Germinal center (tissue), 1 donor: ENCODE results near the gene SSPN.
A peak's percentile ranks its signal among the peaks of the same experiment; 100 is the strongest.

Experiments used
- DNase-seq: peaks from one replicate; pipeline ENCODE4 v3.0.0; 2012; ENCODE audit warnings: mixed read lengths, low spot score

SSPN gene

DNA sequence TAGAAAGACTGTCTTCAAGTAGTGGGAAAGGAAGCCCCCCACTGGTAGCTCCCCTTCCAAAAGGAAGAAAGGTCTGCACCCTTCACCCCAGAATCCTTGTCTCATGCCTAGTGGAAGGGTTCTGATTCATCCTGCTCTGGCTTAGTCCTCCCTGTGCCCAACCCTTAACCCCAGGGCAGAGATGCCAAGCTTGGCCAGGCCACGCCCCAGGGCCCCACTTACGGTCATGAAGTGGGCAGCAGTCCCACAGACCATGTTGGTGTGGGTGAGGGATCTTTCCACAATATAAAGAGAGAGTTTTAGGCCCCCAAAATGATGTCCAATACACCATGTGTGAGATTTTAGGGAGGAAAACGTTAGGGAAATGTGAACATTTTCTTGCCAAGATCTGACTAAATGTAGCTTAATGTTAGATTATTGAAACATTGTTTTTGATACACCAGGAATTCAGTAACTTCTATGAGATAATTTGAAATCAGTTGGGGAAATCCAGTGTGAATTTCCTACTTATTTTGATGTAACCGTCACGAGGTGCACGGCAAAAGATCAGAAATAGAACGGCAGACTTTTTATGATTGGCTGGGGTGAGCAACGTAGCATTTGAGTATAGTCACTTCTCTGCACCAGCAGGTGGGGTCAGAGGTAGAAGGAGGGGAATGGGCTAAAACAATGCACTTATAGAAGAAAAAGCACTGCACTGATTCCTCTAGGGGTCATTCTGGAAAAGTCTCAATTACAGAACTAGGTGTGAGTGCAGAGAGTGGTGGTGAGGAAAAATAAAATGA is 8.2 kb upstream of the SSPN start:
- no peak for DNase-seq

GRCh38 chr12:26188127-26188526 is 7.2 kb upstream of the SSPN start:
- DNase-seq = no peak

DNA sequence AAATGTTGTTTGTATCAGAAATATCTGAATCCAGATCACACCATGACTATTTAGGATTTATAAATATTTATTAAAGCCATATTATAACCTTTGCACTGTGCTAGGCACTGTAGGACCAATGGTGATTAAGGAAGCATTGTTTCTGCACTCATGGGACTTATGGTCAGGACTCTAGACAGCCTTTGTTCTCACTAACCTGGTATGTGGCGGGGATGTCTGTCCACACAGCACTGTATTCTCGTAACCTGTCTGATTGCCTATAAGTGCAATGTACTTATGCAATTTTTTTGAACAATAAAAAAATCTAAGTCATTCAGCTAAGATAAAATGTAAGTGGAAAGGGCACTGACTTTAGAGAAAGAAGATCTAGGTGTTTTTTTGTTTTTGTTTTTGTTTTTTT is 6.7 kb upstream of the SSPN start:
- no peak for DNase-seq

DNA sequence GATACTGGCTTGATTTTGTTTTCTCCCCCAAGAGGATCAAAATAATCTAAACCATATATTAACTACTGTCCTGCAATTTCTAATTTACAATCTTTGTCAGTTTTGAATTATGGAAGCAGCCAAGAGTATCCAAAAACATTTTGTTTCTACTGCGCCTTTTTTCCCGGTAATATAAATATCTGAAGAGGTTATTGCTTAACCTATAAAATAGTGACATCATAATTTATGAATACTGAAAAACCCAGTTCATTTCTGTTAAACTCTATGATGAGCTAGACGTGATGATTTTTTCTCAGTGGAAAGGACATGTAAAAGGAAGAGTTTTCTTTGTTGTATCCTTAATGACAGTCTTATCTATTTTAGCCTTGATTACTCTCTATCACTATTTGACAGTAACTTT is 3.2 kb upstream of the SSPN start:
- DNase-seq = no peak

DNA sequence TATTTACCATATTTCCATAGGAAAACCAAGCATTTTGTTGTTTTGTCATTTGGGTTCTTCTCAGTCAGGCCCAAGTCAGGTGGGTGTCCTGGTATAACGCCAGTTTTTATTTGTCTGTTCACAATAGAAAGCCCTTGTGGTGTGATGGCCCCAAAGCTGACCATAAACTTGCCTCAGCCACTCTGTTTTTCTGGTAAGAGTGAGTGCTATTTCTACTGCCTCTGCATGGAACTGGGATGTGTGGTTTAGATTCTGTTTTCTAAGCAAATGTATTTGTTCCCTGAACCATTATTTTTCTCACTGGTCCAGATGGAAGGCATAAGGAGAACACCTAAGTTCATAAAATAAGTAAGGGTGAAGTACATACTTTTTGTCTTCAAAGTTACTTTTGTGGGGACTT is 1.8 kb upstream of the SSPN start:
- DNase-seq = no peak

GRCh38 chr12:26195641-26196420 is 458 bp downstream of the SSPN start:
- DNase-seq = peak; percentile 9

DNA sequence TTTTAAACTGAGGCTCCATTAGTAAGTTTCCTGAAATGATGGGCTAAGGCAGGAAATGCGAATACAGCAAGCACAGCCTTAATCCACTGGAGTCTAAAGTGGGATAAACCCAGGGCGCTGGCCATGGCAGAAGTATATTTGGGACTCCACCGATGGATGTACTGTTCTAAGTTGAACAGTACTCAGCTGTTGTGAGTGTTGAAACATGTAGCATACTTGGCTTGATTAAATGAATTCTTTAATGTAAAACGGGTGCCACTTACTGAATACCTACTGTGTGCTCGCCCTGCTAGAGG is 996 bp downstream of the SSPN start:
- DNase-seq = no peak

DNA sequence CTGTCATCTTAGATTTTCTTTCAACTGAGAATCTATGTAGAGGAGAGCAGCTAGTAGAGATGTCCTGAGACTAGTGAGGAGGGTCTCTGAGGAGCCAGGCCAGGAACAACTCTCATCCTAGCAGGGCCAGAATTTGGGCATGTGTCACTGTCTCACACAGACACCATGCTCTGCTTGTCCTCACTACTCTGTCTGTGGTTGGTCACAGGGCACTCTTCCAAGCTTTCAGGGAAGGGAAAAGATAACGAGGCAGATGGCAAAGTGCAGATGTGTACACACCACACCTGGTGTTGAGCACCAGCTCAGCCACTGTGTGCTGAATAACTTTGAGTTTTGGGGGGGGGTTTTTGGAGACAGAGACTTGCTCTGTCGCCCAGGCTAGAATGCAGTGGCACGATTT is 2.5 kb downstream of the SSPN start:
- DNase-seq = no peak

DNA sequence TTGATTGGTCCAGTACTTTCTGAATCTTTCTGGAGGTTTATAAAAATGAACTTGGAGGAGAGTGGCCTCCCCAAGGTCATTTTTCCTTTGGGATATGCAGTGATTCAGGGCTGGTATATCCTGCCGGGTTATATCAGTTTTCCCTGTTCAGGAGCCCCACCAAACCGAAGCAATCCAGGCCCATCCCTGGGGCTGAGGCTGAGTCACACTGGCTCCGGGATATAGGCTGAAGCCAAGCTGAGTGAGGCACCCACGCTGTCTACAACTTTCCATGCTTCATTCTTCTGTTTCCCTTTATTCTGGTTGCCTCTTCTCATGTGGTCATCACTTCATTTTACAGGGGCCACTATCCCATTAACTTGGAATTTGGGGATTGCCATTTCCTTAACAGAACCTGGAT is 3.4 kb downstream of the SSPN start:
- no peak for DNase-seq

- no peak for DNase-seq
Observed at GRCh38 chr12:26203167-26203780, 7.9 kb downstream of the SSPN start.

GRCh38 chr12:26204612-26205289 is 9.4 kb downstream of the SSPN start:
- DNase-seq = no peak

DNA sequence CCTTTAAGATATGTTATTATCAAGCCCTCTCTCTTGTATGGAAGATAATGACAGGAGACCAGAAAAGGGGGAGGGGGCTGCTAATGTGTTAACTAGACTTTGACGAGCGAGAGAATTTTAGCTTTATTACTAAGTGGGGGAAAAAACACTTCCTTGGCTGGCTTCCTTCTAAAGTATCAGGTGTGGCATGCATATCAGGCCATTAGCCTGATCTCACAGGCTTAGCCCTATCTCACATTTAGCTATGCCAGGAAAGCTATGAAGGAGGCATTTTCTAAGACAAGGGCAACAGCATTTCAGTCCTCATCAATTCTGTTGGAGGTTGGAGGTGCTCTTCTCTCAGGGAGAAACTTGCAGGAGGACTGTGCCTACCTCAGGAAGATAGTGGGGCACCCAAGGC is 9.9 kb downstream of the SSPN start:
- DNase-seq = no peak

DNA sequence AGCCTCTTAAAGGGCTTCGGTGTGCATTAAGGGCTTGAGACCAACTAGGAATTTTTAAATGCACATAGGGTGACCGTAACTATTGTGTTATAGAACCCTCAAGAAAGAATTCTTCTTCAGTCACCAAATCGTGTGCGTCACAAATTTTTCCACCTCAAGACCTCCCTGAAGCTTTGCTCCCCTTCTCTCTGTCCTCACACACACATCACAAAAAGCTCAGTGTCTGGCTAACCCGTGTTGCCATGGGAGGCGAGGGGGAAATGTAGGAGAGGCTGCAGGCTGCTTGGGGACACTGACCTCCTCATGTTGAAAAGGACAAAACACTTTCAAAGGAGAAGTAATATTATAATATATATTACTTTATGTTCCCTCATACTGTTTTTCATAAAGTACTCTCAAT is 10.6 kb downstream of the SSPN start:
- DNase-seq = no peak

DNA sequence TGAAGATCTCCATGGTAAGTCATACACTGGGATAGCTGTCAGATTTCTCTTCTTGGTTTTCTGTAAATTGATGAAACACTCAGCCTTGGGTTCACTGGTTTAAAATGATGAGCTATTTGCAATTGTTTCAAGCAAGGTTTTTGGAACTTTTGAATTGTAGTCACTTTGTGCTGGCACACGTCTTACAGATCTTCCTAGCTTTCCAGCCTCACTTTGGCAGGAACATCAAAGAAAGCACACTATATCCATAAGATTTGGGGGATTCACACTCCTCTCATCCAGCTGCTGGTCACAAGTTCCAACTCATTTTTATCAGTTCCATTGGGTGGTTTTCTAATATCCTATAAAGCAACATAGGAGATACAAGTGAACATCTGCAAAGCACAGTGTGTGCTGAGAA is 16.0 kb downstream of the SSPN start:
- DNase-seq = no peak

- no peak for DNase-seq
Observed at GRCh38 chr12:26212396-26212795, 17.0 kb downstream of the SSPN start.

DNA sequence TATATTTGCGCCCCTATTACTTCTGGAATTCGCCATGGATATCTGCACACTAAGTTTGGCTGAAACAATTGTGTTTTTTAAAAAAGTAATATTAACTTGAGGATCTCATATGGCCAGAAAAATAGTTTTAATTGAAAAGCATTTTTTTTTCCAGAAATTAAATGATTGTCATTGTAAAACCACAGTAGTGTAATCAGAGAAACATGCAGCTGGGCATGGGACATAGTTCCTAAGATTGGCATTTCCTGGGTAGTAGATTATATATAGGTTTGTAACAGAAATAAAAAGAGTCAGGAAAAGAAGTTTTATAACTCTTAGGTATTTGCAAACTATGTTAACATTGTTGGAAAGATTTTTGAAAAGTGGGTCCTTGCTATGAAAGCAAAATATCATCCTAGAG is 17.6 kb downstream of the SSPN start:
- no peak for DNase-seq

DNA sequence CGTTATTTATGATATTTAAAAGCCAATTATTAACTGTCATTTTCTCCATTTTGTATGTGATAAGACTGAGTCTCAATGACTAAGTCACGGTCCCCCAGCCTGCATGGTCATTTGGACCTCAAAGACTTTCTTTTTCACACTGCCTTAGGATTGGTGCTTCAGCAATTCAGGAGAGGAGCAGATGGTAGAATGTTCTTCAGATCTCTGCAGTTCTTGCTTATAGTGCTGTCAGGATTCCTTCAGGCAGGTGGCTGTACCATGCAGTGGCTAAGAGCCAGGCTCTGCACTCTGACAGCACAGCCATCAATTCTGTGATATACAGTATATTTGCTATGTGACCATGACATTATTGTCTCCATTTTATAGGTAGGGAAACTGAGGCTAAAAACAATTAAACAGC is 18.7 kb downstream of the SSPN start:
- DNase-seq = no peak

GRCh38 chr12:26219736-26220135 is 24.4 kb downstream of the SSPN start:
- DNase-seq = no peak

GRCh38 chr12:26224657-26225056 is 29.3 kb downstream of the SSPN start:
- no peak for DNase-seq

- no peak for DNase-seq
Observed at GRCh38 chr12:26226122-26226521, 30.7 kb downstream of the SSPN start.

- peak; percentile 50 for DNase-seq
Observed at GRCh38 chr12:26226629-26227360, 31.4 kb downstream of the SSPN start.

DNA sequence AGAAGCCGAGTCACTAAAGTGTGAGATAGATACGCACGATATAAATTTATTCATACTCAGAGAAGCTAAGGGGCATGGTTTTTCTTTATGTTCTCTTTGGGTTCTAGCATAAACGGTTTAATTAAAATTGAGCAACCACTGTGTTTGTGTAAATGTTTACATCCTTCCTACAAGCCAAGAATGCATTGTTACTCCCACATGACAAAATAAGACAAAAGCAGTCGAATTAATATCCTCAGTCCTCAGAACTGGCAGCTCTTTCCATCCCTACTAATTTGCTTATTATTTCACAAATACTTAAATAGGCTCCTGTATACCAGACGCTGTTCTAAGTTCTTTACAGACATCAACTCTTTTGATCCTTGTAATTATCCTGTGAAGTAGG is 32.0 kb downstream of the SSPN start:
- DNase-seq = no peak
